Tibial artery (tissue), 4 donors: ENCODE measurements around the gene ILF3.

Source experiments
- DNase-seq, 2 donors: peaks; one replicate each; pipeline ENCODE4 v3.0.0-alpha.2; 2019
- H3K27ac ChIP-seq, 2 donors: fragments of 200-600 bp; sonication (generic) in 1 of 2; 1 replicate in 1 of 2; 2 replicates in 1 of 2; pipeline ENCODE4 v1.5.1; 2018 to 2019; ENCODE audit warnings: mild to moderate bottlenecking in 1 of 2
- H3K27me3 ChIP-seq, 2 donors: fragments of 200-600 bp; sonication (generic) in 1 of 2; one replicate each; pipeline versions ENCODE4 v1.5.1 to v1.6.0; 2016 to 2019
- H3K36me3 ChIP-seq, 3 donors: fragments of 200-600 bp; sonication (generic) in 2 of 3; one replicate each; pipeline ENCODE4 v1.5.1; 2016 to 2019; ENCODE audit warnings: mild to moderate bottlenecking in 2 of 3
- H3K4me1 ChIP-seq, 4 donors: fragments of 200-600 bp; sonication (generic) in 2 of 4; 1 replicate in 3 of 4; 2 replicates in 1 of 4; pipeline ENCODE4 v1.5.1; 2016 to 2019
- H3K4me3 ChIP-seq, 2 donors: fragments of 200-600 bp; sonication (generic) in 1 of 2; 1 replicate in 1 of 2; 2 replicates in 1 of 2; pipeline ENCODE4 v1.5.1; 2018 to 2019; ENCODE audit warnings: mild to moderate bottlenecking in 2 of 2
- H3K9me3 ChIP-seq, 3 donors: fragments of 200-600 bp; sonication (generic) in 1 of 3; one replicate each; pipeline ENCODE4 v1.5.1; 2016 to 2019
- intact Hi-C: fragments of 100-400 bp; cut with DNase I; formaldehyde crosslinking; loops from one replicate; pipeline ENCODE4 v1.15.0; 2023; ENCODE audit warnings: low total_unique reads
- TF ChIP-seq, protein P1 (sequence below), 2 experiments: fragments of 200-600 bp in 1 of 2; fragments of 450-650 bp in 1 of 2; IDR thresholded peaks; one replicate each; pipeline ENCODE4 v1.5.1; 2017 to 2019; ENCODE audit warnings: antibody characterized with exemption in 2 of 2, mild to moderate bottlenecking in 1 of 2, moderate library complexity in 1 of 2

Gene ILF3

DNA sequence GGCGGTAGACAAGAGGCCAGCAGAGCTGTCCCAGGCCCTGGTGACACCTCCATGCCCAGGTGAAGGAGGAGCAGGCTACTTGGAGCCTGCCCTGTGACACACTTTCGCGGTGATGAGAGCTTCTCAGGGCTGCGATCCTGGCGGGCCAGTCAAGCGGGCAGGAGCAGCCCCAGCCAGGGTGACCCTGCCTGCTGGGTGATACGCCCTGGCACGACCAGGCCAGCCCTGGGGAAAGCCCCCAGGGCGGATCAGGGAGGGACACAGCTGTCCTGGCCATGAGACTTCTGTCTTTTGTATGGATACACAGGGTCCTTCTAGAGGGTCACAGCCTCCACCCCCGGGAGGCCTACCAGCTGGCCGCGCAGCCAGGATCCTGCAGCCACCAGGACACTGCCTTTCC lies 76.8 kb downstream of the ILF3 start:
- peaks cover 0 to 10% (median 5%) of the 10 kb centered on the region in 4 donors for H3K4me1 ChIP-seq

DNA sequence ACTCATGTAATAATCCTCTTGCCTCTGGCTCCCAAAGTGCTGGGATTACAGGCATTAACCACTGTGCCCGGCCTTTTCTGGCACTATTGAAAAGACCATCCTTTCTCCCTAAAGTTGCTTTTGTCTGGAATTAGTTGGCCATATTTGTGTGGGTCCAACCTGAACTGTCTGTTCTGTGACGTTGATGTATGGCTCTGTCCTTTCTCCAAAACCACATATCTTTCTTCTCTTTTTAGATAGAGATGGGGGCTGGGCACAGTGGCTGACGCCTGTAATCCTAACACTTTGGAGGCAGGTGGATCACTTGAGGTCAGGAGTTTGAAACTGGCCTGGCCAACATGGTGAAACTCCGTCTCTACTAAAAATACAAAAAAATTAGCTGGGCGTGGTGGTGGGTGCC lies 81.6 kb downstream of the ILF3 start:
- Histone ChIP-seq H3K4me3 (no peak overlapping the region), H3K9me3 (no peaks in the 10 kb centered on the region), H3K4me1 (peaks cover 0 to 21% (median 8%) of the 10 kb centered on the region in 4 donors), H3K27me3 (no peaks in the 10 kb centered on the region), H3K27ac (no peak overlapping the region), H3K36me3 (peaks cover 0 to 3% (median 0%) of the 10 kb centered on the region in 3 donors)
- intact Hi-C loops = no loop called here
- no peak for DNase-seq
- TF ChIP-seq, protein P1, sequence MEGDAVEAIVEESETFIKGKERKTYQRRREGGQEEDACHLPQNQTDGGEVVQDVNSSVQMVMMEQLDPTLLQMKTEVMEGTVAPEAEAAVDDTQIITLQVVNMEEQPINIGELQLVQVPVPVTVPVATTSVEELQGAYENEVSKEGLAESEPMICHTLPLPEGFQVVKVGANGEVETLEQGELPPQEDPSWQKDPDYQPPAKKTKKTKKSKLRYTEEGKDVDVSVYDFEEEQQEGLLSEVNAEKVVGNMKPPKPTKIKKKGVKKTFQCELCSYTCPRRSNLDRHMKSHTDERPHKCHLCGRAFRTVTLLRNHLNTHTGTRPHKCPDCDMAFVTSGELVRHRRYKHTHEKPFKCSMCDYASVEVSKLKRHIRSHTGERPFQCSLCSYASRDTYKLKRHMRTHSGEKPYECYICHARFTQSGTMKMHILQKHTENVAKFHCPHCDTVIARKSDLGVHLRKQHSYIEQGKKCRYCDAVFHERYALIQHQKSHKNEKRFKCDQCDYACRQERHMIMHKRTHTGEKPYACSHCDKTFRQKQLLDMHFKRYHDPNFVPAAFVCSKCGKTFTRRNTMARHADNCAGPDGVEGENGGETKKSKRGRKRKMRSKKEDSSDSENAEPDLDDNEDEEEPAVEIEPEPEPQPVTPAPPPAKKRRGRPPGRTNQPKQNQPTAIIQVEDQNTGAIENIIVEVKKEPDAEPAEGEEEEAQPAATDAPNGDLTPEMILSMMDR (IDR thresholded peaks at IDR 0.05) = no peak

More for the DNA sequence above, 76.8 kb downstream of the ILF3 start:
- H3K9me3 ChIP-seq = no peaks in the 10 kb centered on the region
- no peak overlapping the region for H3K4me3 ChIP-seq
- intact Hi-C loops = no loop called here
- no peak overlapping the region for H3K27ac ChIP-seq
- H3K36me3 ChIP-seq = peaks cover 0 to 12% (median 0%) of the 10 kb centered on the region in 3 donors
- TF ChIP-seq, protein P1 (IDR thresholded peaks at IDR 0.05) = no peak
- no peaks in the 10 kb centered on the region for H3K27me3 ChIP-seq
- DNase-seq = no peak

DNA sequence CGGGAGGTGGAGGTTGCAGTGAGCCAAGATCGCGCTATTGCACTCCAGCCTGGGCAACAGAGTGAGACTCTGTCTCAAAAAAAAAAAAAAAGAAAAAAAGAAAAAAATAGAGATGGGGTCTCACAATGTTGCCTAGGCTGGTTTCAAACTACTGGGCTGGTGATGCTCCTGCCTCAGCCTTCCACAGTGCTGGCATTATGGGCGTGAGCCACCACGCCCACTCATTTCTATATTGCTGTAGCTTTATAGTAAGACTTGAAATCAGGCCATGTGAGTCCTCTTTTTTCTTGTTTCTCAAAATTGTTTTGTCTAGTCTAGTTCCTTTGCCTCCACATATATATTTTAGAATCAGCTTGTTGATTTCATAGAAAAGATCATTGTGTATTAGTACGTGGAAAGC lies 82.0 kb downstream of the ILF3 start:
- peaks cover 0 to 21% (median 7%) of the 10 kb centered on the region in 4 donors for H3K4me1 ChIP-seq
- intact Hi-C loops = no loop called here
- no peaks in the 10 kb centered on the region for H3K9me3 ChIP-seq
- H3K27me3 ChIP-seq = no peaks in the 10 kb centered on the region
- no peaks in the 10 kb centered on the region for H3K36me3 ChIP-seq
- DNase-seq = no peak
- H3K4me3 ChIP-seq = no peak overlapping the region
- TF ChIP-seq, protein P1 (IDR thresholded peaks at IDR 0.05) = no peak
- H3K27ac ChIP-seq = no peak overlapping the region

DNA sequence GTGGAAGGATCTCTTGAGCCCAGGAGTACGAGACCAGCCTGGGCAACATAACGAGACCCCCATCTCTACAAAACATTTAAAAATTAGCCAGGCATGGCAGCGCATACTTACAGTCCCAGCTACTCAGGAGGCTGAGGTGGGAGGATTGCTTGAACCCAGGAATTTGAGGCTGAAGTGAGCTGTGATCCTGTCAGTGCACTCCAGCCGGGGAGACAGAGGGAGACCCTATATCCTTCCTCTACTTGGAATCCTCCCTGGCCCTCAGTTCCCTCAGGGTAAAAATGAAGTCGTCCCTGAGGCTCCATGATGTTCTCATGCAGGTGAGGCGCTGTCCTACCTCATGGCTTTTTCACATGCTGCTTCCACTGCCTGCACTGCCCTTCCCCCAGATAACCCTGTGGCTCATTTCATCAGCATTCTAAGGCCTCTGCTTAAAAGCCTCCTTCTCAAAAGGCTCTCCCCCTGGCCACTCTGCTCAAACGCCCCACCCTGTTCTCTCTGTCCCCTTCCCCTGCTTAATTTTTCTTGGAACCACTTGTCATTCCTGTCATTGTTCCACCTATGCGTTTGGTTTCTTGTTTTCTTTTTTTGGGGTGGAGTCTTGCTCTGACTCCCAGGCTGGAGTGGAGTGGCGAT lies 82.9 kb downstream of the ILF3 start:
- H3K27ac ChIP-seq = no peak overlapping the region
- H3K27me3 ChIP-seq = no peaks in the 10 kb centered on the region
- TF ChIP-seq, protein P1 (IDR thresholded peaks at IDR 0.05) = no peak
- no peaks in the 10 kb centered on the region for H3K36me3 ChIP-seq
- no peak overlapping the region for H3K4me3 ChIP-seq
- no peak for DNase-seq
- H3K4me1 ChIP-seq = peaks cover 0 to 21% (median 7%) of the 10 kb centered on the region in 4 donors
- intact Hi-C loops = no loop called here
- H3K9me3 ChIP-seq = no peaks in the 10 kb centered on the region

DNA sequence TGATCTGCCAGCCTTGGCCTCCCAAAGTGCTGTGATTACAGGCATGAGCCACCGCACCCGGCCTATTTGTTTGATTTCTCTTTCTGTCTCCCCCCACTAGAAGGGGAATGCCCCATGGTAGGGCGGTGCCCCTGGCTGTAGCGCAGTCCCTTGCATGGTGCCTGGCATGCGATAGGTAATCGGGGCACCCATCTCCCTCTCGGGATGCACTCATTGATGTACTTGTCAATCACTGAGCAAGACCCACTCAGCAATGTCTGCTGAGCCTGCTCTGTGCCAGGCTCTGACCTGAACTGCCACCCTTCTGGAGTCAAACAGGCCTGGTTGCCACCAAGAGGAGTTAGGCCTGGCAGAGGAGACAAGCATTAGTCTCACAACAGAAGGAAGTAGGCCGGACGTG lies 83.6 kb downstream of the ILF3 start:
- no peak overlapping the region for H3K4me3 ChIP-seq
- TF ChIP-seq, protein P1 (IDR thresholded peaks at IDR 0.05) = no peak
- no peaks in the 10 kb centered on the region for H3K36me3 ChIP-seq
- DNase-seq = no peak
- intact Hi-C loops = no loop called here
- H3K4me1 ChIP-seq = peaks cover 0 to 21% (median 7%) of the 10 kb centered on the region in 4 donors
- no peaks in the 10 kb centered on the region for H3K9me3 ChIP-seq
- no peak overlapping the region for H3K27ac ChIP-seq
- no peaks in the 10 kb centered on the region for H3K27me3 ChIP-seq
